ENCODE results near the gene RHBDF2.

DNA sequence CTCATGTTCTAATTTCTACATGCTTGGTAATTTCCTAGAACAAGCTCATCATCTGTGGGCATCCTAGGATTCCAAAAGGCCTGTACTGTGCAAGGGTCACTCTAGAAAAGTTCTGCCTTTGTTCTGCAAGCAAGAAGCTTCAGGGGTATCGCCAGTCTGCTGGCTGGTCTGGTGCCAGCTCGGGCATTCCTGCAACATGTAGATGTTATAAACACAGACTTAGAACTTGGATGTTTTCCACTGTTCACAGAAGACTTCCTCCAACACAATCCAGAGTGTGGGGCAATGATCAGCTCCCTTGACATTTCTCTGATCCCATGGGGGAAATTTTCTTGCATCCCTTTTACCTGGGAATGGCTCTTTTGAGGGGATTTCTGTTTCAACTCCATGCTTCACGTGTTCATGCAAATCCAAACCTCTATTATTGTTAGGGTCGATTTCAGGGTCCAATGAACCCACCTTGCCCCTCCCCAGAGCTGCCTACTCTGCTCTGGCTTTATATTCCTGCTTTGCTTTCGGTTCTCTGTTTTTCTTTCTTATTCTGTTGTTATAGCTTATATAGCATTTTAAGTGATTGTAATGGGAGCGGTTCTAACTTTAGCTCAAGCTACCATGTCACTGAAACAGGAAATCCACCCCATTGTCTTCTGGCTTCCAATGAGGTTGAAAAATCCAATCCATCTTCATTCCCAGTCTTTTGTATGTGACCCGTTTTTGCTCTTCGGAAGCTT is 73.6 kb downstream of the RHBDF2 start:
- no peak for TF ChIP-seq POLR2A (IDR thresholded peaks at IDR 0.05)
- TF ChIP-seq, protein P1, sequence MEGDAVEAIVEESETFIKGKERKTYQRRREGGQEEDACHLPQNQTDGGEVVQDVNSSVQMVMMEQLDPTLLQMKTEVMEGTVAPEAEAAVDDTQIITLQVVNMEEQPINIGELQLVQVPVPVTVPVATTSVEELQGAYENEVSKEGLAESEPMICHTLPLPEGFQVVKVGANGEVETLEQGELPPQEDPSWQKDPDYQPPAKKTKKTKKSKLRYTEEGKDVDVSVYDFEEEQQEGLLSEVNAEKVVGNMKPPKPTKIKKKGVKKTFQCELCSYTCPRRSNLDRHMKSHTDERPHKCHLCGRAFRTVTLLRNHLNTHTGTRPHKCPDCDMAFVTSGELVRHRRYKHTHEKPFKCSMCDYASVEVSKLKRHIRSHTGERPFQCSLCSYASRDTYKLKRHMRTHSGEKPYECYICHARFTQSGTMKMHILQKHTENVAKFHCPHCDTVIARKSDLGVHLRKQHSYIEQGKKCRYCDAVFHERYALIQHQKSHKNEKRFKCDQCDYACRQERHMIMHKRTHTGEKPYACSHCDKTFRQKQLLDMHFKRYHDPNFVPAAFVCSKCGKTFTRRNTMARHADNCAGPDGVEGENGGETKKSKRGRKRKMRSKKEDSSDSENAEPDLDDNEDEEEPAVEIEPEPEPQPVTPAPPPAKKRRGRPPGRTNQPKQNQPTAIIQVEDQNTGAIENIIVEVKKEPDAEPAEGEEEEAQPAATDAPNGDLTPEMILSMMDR (IDR thresholded peaks at IDR 0.05 in 4 of 5, conservative IDR thresholded peaks at IDR 0.05 in 1 of 5), result no peak
